Measurements from ENCODE around the gene HACD4. TPM values are rescaled to one million over a fixed set of nuclear protein-coding genes. Genes with fewer than 3 reads are reported as not detected.

Gene HACD4
- total and polyA plus RNA-seq, 2 of the 13 experiments (the other 11 are each of a cell fraction or from before 2014, with no cell fraction given): not detected

DNA sequence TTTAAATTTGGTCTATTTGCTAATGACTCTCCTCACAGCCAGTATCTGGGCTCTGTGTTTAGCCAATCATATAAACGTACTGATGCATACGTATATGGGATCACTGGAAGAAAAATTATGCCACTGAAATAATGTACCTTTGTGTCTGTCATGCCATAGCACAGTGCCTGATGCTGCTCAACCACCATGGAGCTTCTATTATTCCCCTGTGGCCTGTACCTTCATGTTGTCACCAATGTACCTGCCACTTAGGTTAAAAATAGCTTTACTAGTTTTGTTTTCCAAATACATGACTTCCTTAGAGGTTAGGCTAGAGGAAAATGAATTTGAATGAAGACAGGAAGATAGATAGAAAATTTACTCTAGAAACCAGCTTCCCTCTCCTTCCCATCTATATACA, 34.6 kb downstream of the HACD4 start:
- intact Hi-C loops (cut with micrococcal nuclease; ENCODE audit: unreplicated experiment) (no loop called here), in situ Hi-C loops (cut with HindIII; ENCODE audit: extremely low pct_ligation_motif_present, low pct_unique_long_range_greater_than_20kb) (no loop called here)
- DNase-seq (ENCODE audit: low spot score): no peak
- TF ChIP-seq ZNF879 (CRISPR knock-in tag; IDR thresholded peaks at IDR 0.05) (no peak), CSRNP2 (CRISPR knock-in tag; conservative IDR thresholded peaks at IDR 0.05; ENCODE audit: low read depth) (no peak), ZNF549 (CRISPR knock-in tag; IDR thresholded peaks at IDR 0.05) (no peak), ZNF326 (CRISPR knock-in tag; IDR thresholded peaks at IDR 0.05; ENCODE audit: borderline replicate concordance) (no peak), ZNF652 (CRISPR knock-in tag; IDR thresholded peaks at IDR 0.05; ENCODE audit: borderline replicate concordance, low read depth) (no peak), SAP130 (CRISPR knock-in tag; IDR thresholded peaks at IDR 0.05; ENCODE audit: low read depth) (no peak), NPAS2 (CRISPR knock-in tag; IDR thresholded peaks at IDR 0.05; ENCODE audit: borderline replicate concordance) (no peak)
- TF ChIP-seq, protein P1, sequence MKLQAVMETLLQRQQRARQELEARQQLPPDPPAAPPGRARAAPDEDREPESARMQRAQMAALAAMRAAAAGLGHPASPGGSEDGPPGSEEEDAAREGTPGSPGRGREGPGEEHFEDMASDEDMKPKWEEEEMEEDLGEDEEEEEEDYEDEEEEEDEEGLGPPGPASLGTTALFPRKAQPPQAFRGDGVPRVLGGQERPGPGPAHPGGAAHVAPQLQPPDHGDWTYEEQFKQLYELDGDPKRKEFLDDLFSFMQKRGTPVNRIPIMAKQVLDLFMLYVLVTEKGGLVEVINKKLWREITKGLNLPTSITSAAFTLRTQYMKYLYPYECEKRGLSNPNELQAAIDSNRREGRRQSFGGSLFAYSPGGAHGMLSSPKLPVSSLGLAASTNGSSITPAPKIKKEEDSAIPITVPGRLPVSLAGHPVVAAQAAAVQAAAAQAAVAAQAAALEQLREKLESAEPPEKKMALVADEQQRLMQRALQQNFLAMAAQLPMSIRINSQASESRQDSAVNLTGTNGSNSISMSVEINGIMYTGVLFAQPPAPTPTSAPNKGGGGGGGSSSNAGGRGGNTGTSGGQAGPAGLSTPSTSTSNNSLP (IDR thresholded peaks at IDR 0.05; ENCODE audit: low read depth, low read length): no peak
- H3K4me1 ChIP-seq (ENCODE audit: insufficient read depth, low read length): no peaks in the 10 kb centered on the region
- ChIA-PET CTCF (ENCODE audit: low intra/inter-chr PET ratio, low total read pairs) (no interaction called here), POLR2A (no interaction called here)
- no TSS peak for BruUV-seq (replicated peaks)
- peaks cover 0 to 3% of the 10 kb centered on the region in 2 experiments; a peak in 2 of 5 replicates for H3K36me3 ChIP-seq (replicated peaks in 1 of 2; ENCODE audit: control insufficient read depth in 1 of 2, insufficient read depth in 2 of 2, low read length in 2 of 2)
- no peak overlapping the region for H3K4me3 ChIP-seq (replicated peaks in 1 of 3; ENCODE audit: insufficient read depth in 1 of 3, low read depth in 2 of 3, low read length in 3 of 3)
- no peak overlapping the region for H2AFZ ChIP-seq (ENCODE audit: low read length)
- H3K27me3 ChIP-seq (ENCODE audit: control insufficient read depth in 1 of 2, insufficient read depth in 2 of 2, low read length in 2 of 2): no peaks in the 10 kb centered on the region
- H3K27ac ChIP-seq (ENCODE audit: extremely low read length, insufficient read depth, low read length): no peak overlapping the region
- no peaks in the 10 kb centered on the region for H3K9me3 ChIP-seq (ENCODE audit: low read length)
- no peaks in the 10 kb centered on the region for H4K20me1 ChIP-seq (ENCODE audit: insufficient read depth, low read length)
- WGBS (ENCODE audit: low lambda C conversion rate): 90% methylated on average over 2 of the region's 2 CpGs
- no peak overlapping the region for H3K4me2 ChIP-seq (ENCODE audit: low read depth, low read length)
- FAIRE-seq: no peak
- no peaks in the 10 kb centered on the region for H3K79me2 ChIP-seq (ENCODE audit: insufficient read depth, low read length)
- no peak for ATAC-seq
- no peak overlapping the region for H3K9ac ChIP-seq (ENCODE audit: insufficient read depth, low read depth, low read length)
